ENCODE data around the gene AGPAT3. TPM values are rescaled to one million over a fixed set of nuclear protein-coding genes. Genes with fewer than 3 reads are reported as not detected.

Gene AGPAT3
- total and polyA plus RNA-seq, 10 of the 15 experiments (the other 5 are each of a cell fraction or from before 2014, with no cell fraction given): 1.2 to 110 (median 30.8) TPM

- ChIA-PET RAD21 (ENCODE audit: unreplicated experiment) (no interaction called here), POLR2A (no interaction called here), CTCF (no interaction called here), SMC1A (ENCODE audit: uncharacterized antibody, unreplicated experiment) (no interaction called here)
- H2AFZ ChIP-seq (ENCODE audit: control insufficient read depth, low read depth, low read length): no peak overlapping the region
- peaks cover 5% of the 10 kb centered on the region; the same call in 1 of the 2 replicates for H3K4me1 ChIP-seq (ENCODE audit: control insufficient read depth, insufficient read depth, low read length)
- H3K79me2 ChIP-seq (ENCODE audit: control insufficient read depth, insufficient read depth, low read length): peaks cover 38% of the 10 kb centered on the region
- no peak overlapping the region for H3K4me3 ChIP-seq
- no peak for TF ChIP-seq ZBTB4 (CRISPR knock-in tag; IDR thresholded peaks at IDR 0.05)
- no peak overlapping the region for H3K27ac ChIP-seq (ENCODE audit: control insufficient read depth, insufficient read depth)
- no peaks in the 10 kb centered on the region for H3K27me3 ChIP-seq (replicated peaks in 1 of 2; ENCODE audit: control insufficient read depth in 2 of 2, insufficient read depth in 2 of 2, low read length in 1 of 2)
- no peaks in the 10 kb centered on the region for H4K20me1 ChIP-seq (ENCODE audit: control insufficient read depth, insufficient read depth)
- no TSS peak for BruUV-seq (replicated peaks)
- DNase-seq (ENCODE audit: low read depth, low spot score): no peak
- in situ Hi-C loops (cut with MboI): no loop called here
- ATAC-seq: no peak
- H3K36me3 ChIP-seq (ENCODE audit: control insufficient read depth in 2 of 2, insufficient read depth in 2 of 2, low read length in 1 of 2): peaks cover 6 to 7% of the 10 kb centered on the region in 2 experiments; a peak in 3 of 4 replicates
- intact Hi-C loops (cut with micrococcal nuclease; ENCODE audit: unreplicated experiment): no loop called here
- FAIRE-seq: no peak
- WGBS (ENCODE audit: insufficient coverage, insufficient replicate concordance, low lambda C conversion rate, missing lambda C conversion rate): 95% methylated on average over 17 of the region's 17 CpGs
- H3K9me3 ChIP-seq (replicated peaks; ENCODE audit: control insufficient read depth, insufficient read depth, low read length): peaks cover 9% of the 10 kb centered on the region
- H3K4me2 ChIP-seq (ENCODE audit: control insufficient read depth, insufficient read depth): no peak overlapping the region
- H3K9ac ChIP-seq (ENCODE audit: control insufficient read depth, insufficient read depth, low read length): no peak overlapping the region
These were observed 47.0 kb downstream of the AGPAT3 start for GRCh38 chr21:43911935-43912487.

- CTCF ChIA-PET: no interaction called here
- H3K27me3 ChIP-seq (replicated peaks in 1 of 2; ENCODE audit: control insufficient read depth in 2 of 2, insufficient read depth in 2 of 2, low read length in 1 of 2): no peaks in the 10 kb centered on the region
These were observed 47.5 kb downstream of the AGPAT3 start for GRCh38 chr21:43912500-43912899.

More at GRCh38 chr21:43912500-43912899, 47.5 kb downstream of the AGPAT3 start:
- Histone ChIP-seq H3K4me1 (ENCODE audit: control insufficient read depth, insufficient read depth, low read length) (peaks cover 5% of the 10 kb centered on the region; the same call in 1 of the 2 replicates), H3K4me3 (no peak overlapping the region), H2AFZ (ENCODE audit: control insufficient read depth, low read depth, low read length) (no peak overlapping the region), H4K20me1 (ENCODE audit: control insufficient read depth, insufficient read depth) (no peaks in the 10 kb centered on the region), H3K9me3 (replicated peaks; ENCODE audit: control insufficient read depth, insufficient read depth, low read length) (peaks cover 9% of the 10 kb centered on the region), H3K9ac (ENCODE audit: control insufficient read depth, insufficient read depth, low read length) (no peak overlapping the region), H3K27ac (ENCODE audit: control insufficient read depth, insufficient read depth) (no peak overlapping the region), H3K4me2 (ENCODE audit: control insufficient read depth, insufficient read depth) (no peak overlapping the region), H3K79me2 (ENCODE audit: control insufficient read depth, insufficient read depth, low read length) (peaks cover 43% of the 10 kb centered on the region), H3K36me3 (ENCODE audit: control insufficient read depth in 2 of 2, insufficient read depth in 2 of 2, low read length in 1 of 2) (peaks cover 6 to 7% of the 10 kb centered on the region in 2 experiments; a peak in 3 of 4 replicates)
- DNase-seq (ENCODE audit: low read depth, low spot score) (no peak), ATAC-seq (no peak), FAIRE-seq (no peak)
- in situ Hi-C loops (cut with MboI) (no loop called here), intact Hi-C loops (cut with micrococcal nuclease; ENCODE audit: unreplicated experiment) (no loop called here)
- TF ChIP-seq BHLHE40 (IDR thresholded peaks at IDR 0.05; ENCODE audit: borderline replicate concordance in 1 of 2, low read depth in 2 of 2, low read length in 1 of 2): no peak
- no peak for TF ChIP-seq SP1 (IDR thresholded peaks at IDR 0.05; ENCODE audit: low read depth, low read length)
- TF ChIP-seq MTA2 (IDR thresholded peaks at IDR 0.05; ENCODE audit: low read depth): no peak
- no peak for TF ChIP-seq MXI1 (IDR thresholded peaks at IDR 0.05; ENCODE audit: low read depth, low read length)
- no peak for TF ChIP-seq JUNB (IDR thresholded peaks at IDR 0.05)
- no peak for TF ChIP-seq SREBF2 (IDR thresholded peaks at IDR 0.05; ENCODE audit: low read length)
- ChIA-PET POLR2A (no interaction called here), RAD21 (ENCODE audit: unreplicated experiment) (no interaction called here), SMC1A (ENCODE audit: uncharacterized antibody, unreplicated experiment) (no interaction called here)
- BruUV-seq (replicated peaks): no TSS peak
- WGBS (ENCODE audit: insufficient coverage, insufficient replicate concordance, low lambda C conversion rate, missing lambda C conversion rate): 87% methylated on average over 9 of the region's 9 CpGs
